ENCODE results near the gene KPNA6. TPM values are rescaled to one million over a fixed set of nuclear protein-coding genes. Genes with fewer than 3 reads are reported as not detected.

KPNA6 gene
- total RNA-seq, 1 experiment from 2014 or later, result 45.8 TPM

- no peak for ATAC-seq
- Histone ChIP-seq H3K4me1 (ENCODE audit: insufficient read depth, low read length) (peaks cover 9% of the 10 kb centered on the region), H3F3A (ENCODE audit: low read length, unreplicated experiment) (no peaks in the 10 kb centered on the region), H3K4me3 (ENCODE audit: low read length) (no peak overlapping the region), H3K79me2 (ENCODE audit: low read length) (no peaks in the 10 kb centered on the region), H4K20me1 (ENCODE audit: low read length) (no peaks in the 10 kb centered on the region), H2AFZ (ENCODE audit: low read length) (no peak overlapping the region), H3K36me3 (ENCODE audit: low read depth, low read length) (peaks cover 59% of the 10 kb centered on the region), H3K9ac (ENCODE audit: low read length) (no peak overlapping the region), H3K27ac (ENCODE audit: low read length) (no peak overlapping the region), H3K4me2 (ENCODE audit: low read length) (no peak overlapping the region), H3K9me2 (replicated peaks; ENCODE audit: low read length) (no peaks in the 10 kb centered on the region), H3K27me3 (ENCODE audit: low read length) (no peaks in the 10 kb centered on the region), H3K9me3 (ENCODE audit: low read length) (no peaks in the 10 kb centered on the region)
- intact Hi-C loops (cut with micrococcal nuclease), result no loop called here
- no peak for DNase-seq
- no peak for TF ChIP-seq CTCF (conservative IDR thresholded peaks at IDR 0.05; ENCODE audit: low read depth, low read length)
- no peak for TF ChIP-seq EZH2phosphoT487 (IDR thresholded peaks at IDR 0.05; ENCODE audit: borderline replicate concordance, low read length)
- TF ChIP-seq EZH2 (IDR thresholded peaks at IDR 0.05; ENCODE audit: low read length, unreplicated experiment), result no peak
- ChIA-PET CTCF (no interaction called here), POLR2A (ENCODE audit: unreplicated experiment) (no interaction called here)
- no TSS peak for BruUV-seq (replicated peaks)
These were observed 87.7 kb downstream of the KPNA6 start for GRCh38 chr1:32195531-32195930.

GRCh38 chr1:32195972-32196823 lies 88.3 kb downstream of the KPNA6 start:
- Histone ChIP-seq H3K27ac (ENCODE audit: low read length) (no peak overlapping the region), H3K4me1 (ENCODE audit: insufficient read depth, low read length) (peaks cover 11% of the 10 kb centered on the region), H3K4me2 (ENCODE audit: low read length) (no peak overlapping the region), H3F3A (ENCODE audit: low read length, unreplicated experiment) (no peaks in the 10 kb centered on the region), H2AFZ (ENCODE audit: low read length) (no peak overlapping the region), H3K9ac (ENCODE audit: low read length) (no peak overlapping the region), H3K9me3 (ENCODE audit: low read length) (no peaks in the 10 kb centered on the region), H3K9me2 (replicated peaks; ENCODE audit: low read length) (no peaks in the 10 kb centered on the region), H3K36me3 (ENCODE audit: low read depth, low read length) (peaks cover 55% of the 10 kb centered on the region), H3K79me2 (ENCODE audit: low read length) (no peaks in the 10 kb centered on the region), H4K20me1 (ENCODE audit: low read length) (no peaks in the 10 kb centered on the region), H3K4me3 (ENCODE audit: low read length) (no peak overlapping the region), H3K27me3 (ENCODE audit: low read length) (no peaks in the 10 kb centered on the region)
- ChIA-PET CTCF (no interaction called here), POLR2A (ENCODE audit: unreplicated experiment) (interaction anchor here (0.6 to 0.7 kb wide), 2 partner anchors 139 to 483 kb away, joined by 3 to 7 read pairs; no protein-coding TSS in a partner anchor)
- ATAC-seq (no peak), DNase-seq (no peak)
- intact Hi-C loops (cut with micrococcal nuclease), result no loop called here
- TSS peak; percentile 15 for BruUV-seq (replicated peaks)
- TF ChIP-seq CTCF (conservative IDR thresholded peaks at IDR 0.05; ENCODE audit: low read depth, low read length), result no peak
- TF ChIP-seq EZH2 (IDR thresholded peaks at IDR 0.05; ENCODE audit: low read length, unreplicated experiment), result no peak
- TF ChIP-seq EZH2phosphoT487 (IDR thresholded peaks at IDR 0.05; ENCODE audit: borderline replicate concordance, low read length), result no peak

- ATAC-seq (no peak), DNase-seq (no peak)
- no peaks in the 10 kb centered on the region for H3F3A ChIP-seq (ENCODE audit: low read length, unreplicated experiment)
- no peaks in the 10 kb centered on the region for H3K79me2 ChIP-seq (ENCODE audit: low read length)
- H3K27me3 ChIP-seq (ENCODE audit: low read length), result no peaks in the 10 kb centered on the region
- H3K36me3 ChIP-seq (ENCODE audit: low read depth, low read length), result peaks cover 46% of the 10 kb centered on the region
- ChIA-PET CTCF (interaction anchor here (0.6 kb wide), 1 partner anchor 65 kb away, joined by 3 read pairs; no protein-coding TSS in a partner anchor), POLR2A (ENCODE audit: unreplicated experiment) (no interaction called here)
- H3K27ac ChIP-seq (ENCODE audit: low read length), result no peak overlapping the region
- H3K4me3 ChIP-seq (ENCODE audit: low read length), result no peak overlapping the region
- H3K4me1 ChIP-seq (ENCODE audit: insufficient read depth, low read length), result peaks cover 11% of the 10 kb centered on the region
- intact Hi-C loops (cut with micrococcal nuclease), result no loop called here
- H3K4me2 ChIP-seq (ENCODE audit: low read length), result no peak overlapping the region
- H2AFZ ChIP-seq (ENCODE audit: low read length), result no peak overlapping the region
- BruUV-seq (replicated peaks), result no TSS peak
- no peaks in the 10 kb centered on the region for H3K9me2 ChIP-seq (replicated peaks; ENCODE audit: low read length)
- H3K9ac ChIP-seq (ENCODE audit: low read length), result no peak overlapping the region
- TF ChIP-seq CTCF (conservative IDR thresholded peaks at IDR 0.05; ENCODE audit: low read depth, low read length), result no peak
- TF ChIP-seq EZH2 (IDR thresholded peaks at IDR 0.05; ENCODE audit: low read length, unreplicated experiment), result no peak
- no peak for TF ChIP-seq EZH2phosphoT487 (IDR thresholded peaks at IDR 0.05; ENCODE audit: borderline replicate concordance, low read length)
- no peaks in the 10 kb centered on the region for H3K9me3 ChIP-seq (ENCODE audit: low read length)
- no peaks in the 10 kb centered on the region for H4K20me1 ChIP-seq (ENCODE audit: low read length)
These were observed 89.2 kb downstream of the KPNA6 start for GRCh38 chr1:32197074-32197473.
